Caco-2 (cell line): ENCODE data around the gene LRRC31. TPM values are rescaled to one million over a fixed set of nuclear protein-coding genes. Genes with fewer than 3 reads are reported as not detected.

Experiments used
- BruUV-seq: library from RNA; stranded (reverse); fragments of 400-500 nt; replicated peaks from 2 replicates; lab custom pipeline; 2021; lab: Mats Ljungman, UMichigan
- CTCF ChIA-PET: fragments of 300-600 bp; sonication (Branson Sonifier 250); formaldehyde crosslinking; loops from one replicate; lab custom pipeline; 2022; ENCODE audit warnings: antibody characterized with exemption; lab: Charles Lee
- POLR2A ChIA-PET: fragments of 300-600 bp; sonication (Branson Sonifier 250); formaldehyde crosslinking; loops from one replicate; lab custom pipeline; 2022; ENCODE audit warnings: antibody characterized with exemption; lab: Charles Lee
- DNase-seq, 2 experiments: peaks; one replicate each; pipeline versions ENCODE4 v3.0.0 to v3.0.0-alpha.2; 2020 to 2022
- H3K27me3 ChIP-seq: replicated peaks from 2 replicates; pipeline ENCODE4 v1.6.0; 2011; ENCODE audit warnings: low read length; ENCODE audit not compliant: control insufficient read depth, insufficient read depth
- H3K36me3 ChIP-seq: 2 replicates; pipeline ENCODE4 v1.5.1; 2011; ENCODE audit warnings: low read length; ENCODE audit not compliant: control insufficient read depth, insufficient read depth
- H3K4me1 ChIP-seq: fragments of 250-450 bp; sonication (Bioruptor Pico); 2 replicates; pipeline ENCODE4 v1.5.1; 2020; ENCODE audit warnings: mild to moderate bottlenecking
- H3K4me3 ChIP-seq: 2 replicates; pipeline ENCODE4 v1.5.1; 2011; ENCODE audit warnings: low read depth, mild to moderate bottlenecking, control low read depth, low read length
- H3K9me3 ChIP-seq: fragments of 250-450 bp; sonication (Bioruptor Pico); 2 replicates; pipeline ENCODE4 v1.5.1; 2020; ENCODE audit warnings: mild to moderate bottlenecking, moderate library complexity
- H3K27ac Mint-ChIP-seq: one replicate; pipeline ENCODE4 v1.8.0; 2022; ENCODE audit warnings: mixed read lengths; ENCODE audit not compliant: unreplicated experiment
- H3K27me3 Mint-ChIP-seq: one replicate; pipeline ENCODE4 v1.8.0; 2022; ENCODE audit warnings: mixed read lengths; ENCODE audit not compliant: insufficient read depth, unreplicated experiment
- H3K36me3 Mint-ChIP-seq: one replicate; pipeline ENCODE4 v1.8.0; 2022; ENCODE audit warnings: mild to moderate bottlenecking, mixed read lengths; ENCODE audit not compliant: insufficient read depth, unreplicated experiment
- H3K4me1 Mint-ChIP-seq: one replicate; pipeline ENCODE4 v1.8.0; 2022; ENCODE audit warnings: low read depth, mixed read lengths; ENCODE audit not compliant: unreplicated experiment
- H3K4me3 Mint-ChIP-seq: one replicate; pipeline ENCODE4 v1.8.0; 2022; ENCODE audit warnings: mild to moderate bottlenecking, moderate library complexity, mixed read lengths; ENCODE audit not compliant: unreplicated experiment
- H3K9me3 Mint-ChIP-seq: one replicate; pipeline ENCODE4 v1.8.0; 2022; ENCODE audit warnings: mixed read lengths; ENCODE audit not compliant: unreplicated experiment
- CTCF ChIP-seq, 2 experiments: fragments of 200-600 bp in 1 of 2; IDR thresholded peaks; 1 replicate in 1 of 2; 2 replicates in 1 of 2; pipeline versions ENCODE4 v1.5.1 to v1.8.0; 2011 to 2022; ENCODE audit warnings: antibody characterized with exemption in 1 of 2, control low read depth in 1 of 2, inconsistent platforms in 1 of 2, low read depth in 1 of 2, low read length in 1 of 2, mild to moderate bottlenecking in 1 of 2, moderate library complexity in 1 of 2; ENCODE audit not compliant: insufficient read depth in 1 of 2, severe bottlenecking in 1 of 2, unreplicated experiment in 1 of 2
- intact Hi-C: fragments of 100-400 bp; cut with micrococcal nuclease; formaldehyde crosslinking; loops from one replicate; pipeline ENCODE4 v1.10.0; 2022; ENCODE audit not compliant: unreplicated experiment
- total RNA-seq: library from RNA; stranded (reverse); gene quantifications from 2 replicates; pipeline ENCODE4 v1.2.3, GENCODE V29; 2022

Gene LRRC31
- total RNA-seq, 1 experiment from 2014 or later, result 0.64 TPM

GRCh38 chr3:169867584-169868210, 2.0 kb downstream of the LRRC31 start:
- ChIA-PET POLR2A (no interaction called here), CTCF (no interaction called here)
- H3K4me1 Mint-ChIP-seq, result peaks cover 10% of the 10 kb centered on the region
- Histone ChIP-seq H3K27me3 (no peaks in the 10 kb centered on the region), H3K9me3 (no peaks in the 10 kb centered on the region), H3K4me3 (no peak overlapping the region), H3K36me3 (no peaks in the 10 kb centered on the region), H3K4me1 (peaks cover 5% of the 10 kb centered on the region; the same call in 1 of the 2 replicates)
- H3K27ac Mint-ChIP-seq, result no peak overlapping the region
- DNase-seq, result no peak
- no peaks in the 10 kb centered on the region for H3K27me3 Mint-ChIP-seq
- intact Hi-C loops, result no loop called here
- no peaks in the 10 kb centered on the region for H3K36me3 Mint-ChIP-seq
- BruUV-seq, result no TSS peak
- TF ChIP-seq CTCF (IDR thresholded peaks at IDR 0.05; ENCODE audit: insufficient read depth in 1 of 2, low read depth in 1 of 2, low read length in 1 of 2, severe bottlenecking in 1 of 2, unreplicated experiment in 1 of 2), result no peak
- H3K4me3 Mint-ChIP-seq, result no peak overlapping the region
- no peaks in the 10 kb centered on the region for H3K9me3 Mint-ChIP-seq

GRCh38 chr3:169865176-169865767, 4.5 kb downstream of the LRRC31 start:
- no peaks in the 10 kb centered on the region for H3K27me3 ChIP-seq
- BruUV-seq, result no TSS peak
- ChIA-PET POLR2A (no interaction called here), CTCF (interaction anchor here (0.6 kb wide), 1 partner anchor 492 kb away, joined by 5 read pairs; the partner anchor contains the start of gene SKIL)
- no peaks in the 10 kb centered on the region for H3K36me3 ChIP-seq
- no peak overlapping the region for H3K4me3 ChIP-seq
- DNase-seq, result no peak
- Mint-ChIP-seq H3K4me3 (no peak overlapping the region), H3K4me1 (peaks cover 4% of the 10 kb centered on the region), H3K27ac (no peak overlapping the region), H3K27me3 (no peaks in the 10 kb centered on the region), H3K36me3 (no peaks in the 10 kb centered on the region), H3K9me3 (no peaks in the 10 kb centered on the region)
- H3K4me1 ChIP-seq, result peaks cover 5% of the 10 kb centered on the region; the same call in 1 of the 2 replicates
- intact Hi-C loops, result no loop called here
- no peaks in the 10 kb centered on the region for H3K9me3 ChIP-seq
- TF ChIP-seq CTCF (IDR thresholded peaks at IDR 0.05; ENCODE audit: insufficient read depth in 1 of 2, low read depth in 1 of 2, low read length in 1 of 2, severe bottlenecking in 1 of 2, unreplicated experiment in 1 of 2), result no peak

GRCh38 chr3:169864270-169864669, 5.5 kb downstream of the LRRC31 start:
- no peak overlapping the region for H3K4me3 Mint-ChIP-seq
- Histone ChIP-seq H3K4me3 (no peak overlapping the region), H3K36me3 (no peaks in the 10 kb centered on the region), H3K4me1 (no peaks in the 10 kb centered on the region), H3K9me3 (no peaks in the 10 kb centered on the region), H3K27me3 (no peaks in the 10 kb centered on the region)
- BruUV-seq, result no TSS peak
- no peak overlapping the region for H3K27ac Mint-ChIP-seq
- intact Hi-C loops, result no loop called here
- DNase-seq, result no peak
- no peaks in the 10 kb centered on the region for H3K36me3 Mint-ChIP-seq
- POLR2A ChIA-PET, result no interaction called here
- H3K9me3 Mint-ChIP-seq, result no peaks in the 10 kb centered on the region
- CTCF ChIA-PET, result interaction anchor here (0.6 kb wide), 1 partner anchor 493 kb away, joined by 5 read pairs; the partner anchor contains the start of gene SKIL
- H3K4me1 Mint-ChIP-seq, result no peaks in the 10 kb centered on the region
- no peaks in the 10 kb centered on the region for H3K27me3 Mint-ChIP-seq
- TF ChIP-seq CTCF (IDR thresholded peaks at IDR 0.05; ENCODE audit: insufficient read depth in 1 of 2, low read depth in 1 of 2, low read length in 1 of 2, severe bottlenecking in 1 of 2, unreplicated experiment in 1 of 2), result no peak
